T-helper 1 cell treated with Interleukin-12 subunit alpha and Interleukin-12 subunit beta and Interleukin-4 antibody, amounts not matched to agents 30 ng/mL and 1 ng/mL, for 36 hours (primary cell): Measurements from ENCODE around the gene MACO1. TPM values are rescaled to one million over a fixed set of nuclear protein-coding genes. Genes with fewer than 3 reads are reported as not detected.
"Not testable (repeated sequence)": the region's sequence is repeated elsewhere in the genome, so short reads cannot be mapped to it uniquely, and the experiment has no call there.

ENCODE experiments used
- intact Hi-C: fragments of 100-400 bp; cut with micrococcal nuclease; formaldehyde crosslinking; loops from one replicate; pipeline ENCODE4 v1.15.1; 2024
- total RNA-seq: library from RNA; stranded (reverse); gene quantifications from 2 replicates; pipeline ENCODE4 v1.2.3, GENCODE V29; 2022

The MACO1 gene
- total RNA-seq, 1 donor from 2014 or later: 23.1 TPM

- intact Hi-C loops: no loop called here
These were observed 21.2 kb downstream of the MACO1 start for GRCh38 chr1:25451908-25452307.

DNA sequence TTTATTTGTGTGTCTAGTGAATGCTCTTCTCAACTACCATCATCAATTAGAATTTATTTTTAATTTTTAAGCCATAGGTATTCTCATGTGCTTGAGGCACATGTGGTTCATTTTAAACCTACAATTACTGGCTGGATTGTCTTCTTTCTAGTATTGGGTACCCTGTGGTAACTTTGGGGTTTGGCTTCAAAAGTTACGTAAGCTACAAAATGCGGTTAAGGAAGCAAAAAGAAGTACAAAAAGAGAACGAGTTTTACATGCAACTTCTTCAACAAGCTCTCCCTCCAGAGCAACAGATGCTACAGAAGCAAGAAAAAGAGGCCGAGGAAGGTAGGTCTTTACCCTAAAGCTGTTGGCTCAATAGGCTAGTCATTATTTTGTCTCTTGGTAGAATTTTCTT is 25.8 kb downstream of the MACO1 start:
- intact Hi-C loops: no loop called here

- intact Hi-C loops: no loop called here
These were observed 28.0 kb downstream of the MACO1 start for GRCh38 chr1:25458541-25459298.

DNA sequence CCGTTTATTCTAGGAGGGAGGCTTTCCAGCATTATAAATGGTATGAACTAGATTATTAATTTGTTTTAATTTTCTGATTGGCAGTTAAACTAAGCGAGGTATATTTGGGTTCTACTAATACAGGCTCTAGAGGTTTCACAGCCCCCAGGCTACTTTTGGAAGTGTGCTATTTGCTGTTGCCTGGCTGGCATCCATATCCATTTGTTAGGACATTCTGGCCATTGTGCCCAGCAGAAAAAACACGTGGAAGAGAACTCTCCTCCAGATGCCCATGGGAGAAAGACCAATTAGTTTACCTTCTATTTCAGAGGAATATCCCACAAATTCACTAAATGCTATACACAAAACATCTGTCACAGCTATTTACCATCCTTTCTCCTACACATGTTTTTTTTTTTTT is 29.3 kb downstream of the MACO1 start:
- intact Hi-C loops: no loop called here

DNA sequence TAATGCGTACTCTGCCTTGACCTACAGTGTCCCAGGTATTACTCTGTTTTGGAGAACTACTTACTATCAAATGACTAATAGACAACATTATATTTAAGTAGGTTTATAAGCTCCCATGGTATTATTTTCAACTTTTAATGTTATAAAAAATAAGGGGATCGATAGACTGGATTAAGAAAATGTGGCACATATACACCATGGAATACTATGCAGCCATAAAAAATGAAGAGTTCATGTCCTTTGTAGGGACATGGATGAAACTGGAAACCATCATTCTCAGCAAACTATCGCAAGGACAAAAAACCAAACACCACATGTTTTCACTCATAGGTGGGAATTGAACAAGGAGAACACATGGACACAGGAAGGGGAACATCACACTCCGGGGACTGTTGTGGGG is 30.1 kb downstream of the MACO1 start:
- intact Hi-C loops: not testable (repeated sequence)

- intact Hi-C loops: no loop called here
These were observed 31.2 kb downstream of the MACO1 start for GRCh38 chr1:25461849-25462248.

GRCh38 chr1:25462732-25463131 is 32.0 kb downstream of the MACO1 start:
- intact Hi-C loops: no loop called here

DNA sequence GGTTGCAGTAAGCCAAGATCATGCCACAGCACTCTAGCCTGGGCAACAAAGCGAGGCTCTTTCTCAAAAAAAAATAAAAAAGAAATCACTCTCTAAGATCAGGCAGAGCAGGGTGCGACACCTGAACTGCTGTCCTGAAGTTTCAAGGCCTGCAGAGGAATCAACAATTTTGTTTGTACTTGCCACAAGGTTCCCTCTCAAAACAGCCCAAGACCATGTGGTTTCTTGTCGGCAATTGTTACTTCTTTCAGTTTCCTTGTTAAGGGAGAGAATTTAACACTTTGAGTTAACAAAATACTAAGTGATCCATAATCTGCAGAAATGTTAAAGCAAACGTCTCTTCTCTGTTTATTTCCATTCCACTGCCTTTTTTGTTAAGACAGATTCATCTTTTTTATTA is 36.5 kb downstream of the MACO1 start:
- intact Hi-C loops: loop anchor here (2.0 kb wide), 1 partner anchor 20 kb away; no protein-coding TSS in a partner anchor

DNA sequence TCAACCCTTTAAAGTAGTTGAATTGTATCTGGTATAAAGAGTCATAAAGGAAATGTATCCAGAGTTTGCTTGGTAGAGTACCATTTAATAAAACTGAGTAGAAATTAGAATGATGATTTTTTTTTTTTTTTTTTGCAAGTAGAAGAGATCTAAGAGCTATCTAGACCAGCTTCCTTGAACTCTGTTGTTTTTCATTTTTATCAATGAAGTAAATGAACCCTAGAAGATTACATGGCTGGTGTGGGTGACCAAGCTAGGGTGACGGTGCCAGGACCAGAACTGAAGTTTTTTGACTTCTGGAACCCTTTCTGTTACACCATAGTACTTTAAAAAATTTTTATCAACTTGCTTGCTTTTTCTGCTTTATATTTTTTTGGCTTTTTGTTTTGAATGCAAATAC is 36.9 kb downstream of the MACO1 start:
- intact Hi-C loops: loop anchor here (2.0 kb wide), 1 partner anchor 21 kb away; no protein-coding TSS in a partner anchor

- intact Hi-C loops: no loop called here
These were observed 37.3 kb downstream of the MACO1 start for GRCh38 chr1:25468033-25468432.

DNA sequence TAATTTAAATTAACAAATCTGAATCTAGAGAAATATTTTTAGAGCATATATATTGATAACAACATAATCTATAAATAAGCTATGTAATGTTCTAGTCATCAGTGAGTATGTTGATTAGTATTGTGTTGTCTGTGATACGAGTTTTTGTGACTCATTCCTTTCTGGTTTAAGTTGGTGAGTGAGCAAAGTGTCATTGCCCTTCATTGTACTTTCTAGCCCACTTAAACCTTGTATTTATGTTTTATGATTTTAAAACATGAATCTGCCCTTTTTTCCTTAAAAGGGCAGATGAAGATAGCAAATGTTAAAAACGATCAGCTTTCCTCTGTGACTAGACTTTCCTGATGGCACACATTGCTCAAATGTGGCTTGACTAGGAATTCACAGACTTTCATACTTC is 38.5 kb downstream of the MACO1 start:
- intact Hi-C loops: no loop called here

DNA sequence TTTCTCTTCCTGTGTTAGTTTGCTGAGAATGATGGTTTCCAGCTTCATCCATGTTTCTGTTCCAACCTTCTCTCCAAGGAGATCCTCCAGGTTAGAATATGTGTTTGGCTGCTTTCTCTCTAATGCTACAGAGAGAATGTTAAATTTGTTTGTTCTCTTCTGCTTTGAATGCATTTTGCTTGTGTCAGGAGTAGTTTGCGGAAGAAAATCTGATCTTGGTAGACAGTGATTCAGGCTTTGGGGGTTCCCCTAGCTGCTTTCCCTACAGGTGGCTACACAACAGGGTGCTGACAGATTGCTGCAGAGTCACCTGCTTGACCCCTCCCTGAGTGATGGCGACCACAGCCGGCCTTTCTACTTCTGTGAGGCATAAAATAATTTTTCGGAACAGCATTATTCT is 41.8 kb downstream of the MACO1 start:
- intact Hi-C loops: no loop called here

DNA sequence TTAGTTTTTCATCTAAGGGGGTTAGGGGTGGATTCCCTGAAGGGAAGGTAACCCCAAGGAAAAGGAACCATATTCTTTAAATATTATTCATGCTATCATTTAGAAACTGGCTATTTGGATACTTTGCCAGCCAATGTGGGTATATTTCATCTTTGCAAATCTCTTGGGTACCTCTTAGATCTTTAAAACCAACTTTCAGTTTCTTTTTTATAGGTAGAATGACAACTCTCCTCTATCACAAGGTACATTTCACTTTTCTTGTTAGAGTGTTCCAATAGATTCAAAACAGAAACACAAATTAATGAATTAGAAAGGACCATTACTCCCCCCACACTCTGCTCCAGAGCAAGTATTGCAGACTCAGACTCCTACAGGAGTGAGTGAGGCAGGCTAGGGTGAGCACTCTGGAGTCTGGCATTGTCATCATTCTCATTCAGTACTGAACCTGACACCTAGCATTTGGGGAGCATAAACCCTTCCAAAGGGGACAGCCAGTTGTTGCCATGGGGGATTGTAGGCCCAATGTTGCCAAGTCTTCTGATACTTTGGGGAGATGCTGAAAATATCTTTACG is 43.0 kb downstream of the MACO1 start:
- intact Hi-C loops: loop anchor here (1.0 kb wide), 1 partner anchor 43 kb away; the partner anchor contains the start of gene MACO1

- intact Hi-C loops: no loop called here
These were observed 43.8 kb downstream of the MACO1 start for GRCh38 chr1:25474439-25475047.

DNA sequence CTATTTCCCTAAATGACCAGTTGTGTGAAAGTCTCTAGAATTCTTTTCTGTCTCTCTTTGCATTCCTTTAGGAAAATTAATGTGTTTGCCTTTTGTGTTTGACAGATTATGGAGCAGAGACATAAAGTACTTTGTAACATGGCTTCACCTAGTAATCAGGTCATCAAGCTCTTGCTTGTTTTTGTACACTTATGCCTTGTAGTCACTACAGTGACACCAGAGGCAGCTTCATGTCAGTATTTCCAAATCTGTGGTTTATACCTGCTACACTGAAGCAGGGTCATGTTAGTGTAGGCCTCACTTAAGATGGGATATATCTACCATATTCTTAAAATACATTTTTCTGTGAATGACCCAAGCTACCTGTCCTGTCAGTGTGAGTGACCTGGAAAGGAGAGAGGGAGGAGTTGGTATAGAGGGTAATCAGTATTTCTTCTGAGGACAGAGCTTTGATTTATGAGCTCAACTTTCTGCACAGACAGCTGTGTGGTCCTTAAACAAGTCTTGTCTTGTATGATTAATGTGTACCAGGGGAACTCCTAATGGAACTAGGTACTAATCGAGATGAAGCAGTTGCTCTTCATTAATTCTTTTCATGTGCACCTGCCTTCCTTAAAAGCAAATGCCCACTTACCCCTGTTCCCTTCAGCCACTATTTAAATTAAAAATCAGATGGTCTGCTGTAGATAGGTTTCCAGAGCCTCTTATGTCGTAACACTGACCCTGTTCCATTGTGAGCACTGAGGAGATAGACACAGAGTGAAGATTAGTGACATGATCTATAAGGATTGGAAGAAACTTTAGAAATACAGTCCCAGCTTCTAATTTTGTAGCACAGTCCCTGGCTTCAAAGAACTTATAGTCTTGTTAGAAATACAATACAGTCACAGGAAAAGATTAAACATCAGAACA is 45.7 kb downstream of the MACO1 start:
- intact Hi-C loops: no loop called here

DNA sequence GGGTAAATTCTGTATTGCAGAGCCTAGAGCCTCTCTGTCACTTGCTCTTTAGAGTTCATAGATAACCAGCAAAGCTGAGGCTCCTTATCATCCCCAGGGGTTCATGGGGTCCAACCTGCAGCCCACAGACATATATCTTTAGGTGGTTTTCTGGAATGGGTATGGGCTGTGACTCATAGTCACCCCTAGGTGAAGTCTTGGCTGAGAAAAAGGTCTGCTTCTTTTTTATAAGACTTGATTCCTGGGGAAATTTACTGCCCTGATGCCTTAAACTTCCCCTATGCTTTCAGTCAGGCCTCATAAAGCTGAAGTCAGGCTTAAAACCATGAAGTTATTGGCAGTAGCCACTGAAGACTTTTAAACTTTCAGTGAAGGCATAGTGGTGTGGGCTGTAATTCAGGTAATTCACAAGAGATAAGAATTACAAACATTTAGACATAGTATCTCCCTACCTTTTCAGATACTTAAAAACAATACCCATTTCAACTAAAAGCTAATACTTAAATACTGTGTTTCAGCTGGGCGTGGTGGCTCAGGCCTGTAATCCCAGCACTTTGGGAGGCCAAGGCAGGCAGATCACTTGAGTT is 46.8 kb downstream of the MACO1 start:
- intact Hi-C loops: no loop called here

GRCh38 chr1:25478633-25479032 is 47.9 kb downstream of the MACO1 start:
- intact Hi-C loops: no loop called here

DNA sequence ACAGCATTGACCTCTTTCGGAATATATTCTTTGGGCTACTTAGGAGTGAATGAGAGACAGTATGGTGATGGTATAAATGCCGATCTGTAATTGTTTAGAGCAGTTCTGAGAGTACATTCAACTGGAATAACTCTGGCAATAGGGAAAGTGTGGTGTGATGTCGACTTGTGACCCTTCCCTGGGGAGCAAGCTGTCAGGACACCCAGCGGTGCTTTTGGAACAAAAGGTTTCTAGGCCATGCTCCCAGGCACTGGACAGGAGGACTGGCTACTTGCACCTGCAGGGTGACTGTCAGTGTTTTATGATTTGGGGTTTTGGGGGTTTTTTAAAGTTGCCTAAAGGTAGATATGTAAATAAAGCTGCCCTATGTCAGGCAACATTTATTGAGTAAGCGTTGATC is 50.9 kb downstream of the MACO1 start:
- intact Hi-C loops: no loop called here

DNA sequence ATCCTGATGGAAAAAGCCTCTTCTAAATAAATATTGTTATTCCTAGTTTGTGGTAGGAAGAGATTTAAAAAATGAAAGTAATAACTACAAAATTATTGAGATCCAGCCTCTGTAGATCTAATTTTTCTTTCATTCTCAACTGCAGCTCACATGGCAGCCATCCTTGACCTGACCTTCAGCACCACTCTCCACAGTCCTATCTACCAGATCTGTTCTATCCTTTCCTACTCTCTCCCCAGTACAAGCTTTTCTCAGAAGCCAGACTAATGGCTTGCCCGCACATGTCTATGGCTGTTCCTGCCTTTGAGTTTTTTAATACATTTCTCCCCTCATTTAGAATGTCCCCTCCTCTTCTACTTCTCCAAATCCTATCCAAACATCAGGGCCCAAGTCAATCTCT is 51.5 kb downstream of the MACO1 start:
- intact Hi-C loops: no loop called here

DNA sequence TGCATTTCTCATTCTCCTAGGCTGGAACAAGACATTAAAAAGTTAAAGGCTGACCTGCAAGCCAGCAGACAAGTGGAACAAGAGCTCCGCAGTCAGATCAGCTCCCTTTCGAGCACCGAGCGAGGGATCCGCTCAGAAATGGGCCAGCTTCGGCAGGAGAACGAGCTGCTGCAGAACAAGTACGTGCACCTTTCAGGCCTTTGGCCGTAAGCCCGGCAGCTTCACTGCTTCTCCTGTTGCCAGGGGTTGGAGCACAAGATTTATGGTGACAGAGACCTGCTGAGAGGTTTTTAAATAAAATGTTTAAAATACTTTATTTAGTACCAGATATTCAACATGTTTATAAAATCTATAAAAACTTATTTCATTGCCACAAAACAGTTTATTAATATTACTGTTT is 53.4 kb downstream of the MACO1 start:
- intact Hi-C loops: no loop called here

GRCh38 chr1:25484533-25484932 is 53.8 kb downstream of the MACO1 start:
- intact Hi-C loops: no loop called here
